ENCODE results near the gene VIP.
"Not testable (repeated sequence)": the region's sequence is repeated elsewhere in the genome, so short reads cannot be mapped to it uniquely, and the experiment has no call there.

Gene VIP

DNA sequence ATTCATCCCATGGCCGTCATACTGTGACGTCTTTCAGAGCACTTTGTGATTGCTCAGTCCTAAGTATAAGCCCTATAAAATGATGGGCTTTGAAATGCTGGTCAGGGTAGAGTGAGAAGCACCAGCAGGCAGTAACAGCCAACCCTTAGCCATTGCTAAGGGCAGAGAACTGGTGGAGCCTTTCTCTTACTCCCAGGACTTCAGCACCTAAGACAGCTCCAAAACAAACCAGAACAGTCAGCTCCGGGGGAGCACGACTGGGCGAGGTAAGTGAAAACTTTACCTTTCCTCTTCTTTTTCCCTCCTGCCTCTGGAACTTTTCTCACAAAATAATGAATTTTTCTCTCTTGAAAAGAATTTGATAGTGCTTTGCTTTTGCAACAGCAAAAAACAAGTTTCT is at the start of gene VIP:
VIP (plus strand) TSS at position 104 of the 400 bp plus-strand sequence. CDS start 1,381 bp downstream, outside the sequence.
- Histone ChIP-seq H2AFZ (ENCODE audit: low read length) (no peak within 1 kb of the TSS), H3K9me2 (replicated peaks; ENCODE audit: insufficient read depth, low read length) (no peaks in the 10 kb centered on the region), H3K9ac (ENCODE audit: low read length) (no peak within 1 kb of the TSS), H3K79me2 (ENCODE audit: low read length) (no peaks in the 10 kb centered on the region), H3K36me3 (replicated peaks; ENCODE audit: insufficient read depth, low read length) (no peaks in the 10 kb centered on the region), H3K4me1 (ENCODE audit: low read length) (no peaks in the 10 kb centered on the region), H3F3A (ENCODE audit: insufficient read depth, low read length) (no peaks in the 10 kb centered on the region), H3K27ac (ENCODE audit: low read length) (no peak within 1 kb of the TSS), H3K27me3 (replicated peaks; ENCODE audit: insufficient read depth, low read length) (no peaks in the 10 kb centered on the region), H3K9me3 (replicated peaks; ENCODE audit: insufficient read depth, low read length) (no peaks in the 10 kb centered on the region), H3K4me2 (ENCODE audit: low read depth, low read length) (no peak within 1 kb of the TSS), H4K20me1 (ENCODE audit: insufficient read depth, low read length) (no peaks in the 10 kb centered on the region), H3K4me3 (ENCODE audit: low read length) (no peak within 1 kb of the TSS)
- DNase-seq, result peak; percentile 6
- TF ChIP-seq, protein P1, sequence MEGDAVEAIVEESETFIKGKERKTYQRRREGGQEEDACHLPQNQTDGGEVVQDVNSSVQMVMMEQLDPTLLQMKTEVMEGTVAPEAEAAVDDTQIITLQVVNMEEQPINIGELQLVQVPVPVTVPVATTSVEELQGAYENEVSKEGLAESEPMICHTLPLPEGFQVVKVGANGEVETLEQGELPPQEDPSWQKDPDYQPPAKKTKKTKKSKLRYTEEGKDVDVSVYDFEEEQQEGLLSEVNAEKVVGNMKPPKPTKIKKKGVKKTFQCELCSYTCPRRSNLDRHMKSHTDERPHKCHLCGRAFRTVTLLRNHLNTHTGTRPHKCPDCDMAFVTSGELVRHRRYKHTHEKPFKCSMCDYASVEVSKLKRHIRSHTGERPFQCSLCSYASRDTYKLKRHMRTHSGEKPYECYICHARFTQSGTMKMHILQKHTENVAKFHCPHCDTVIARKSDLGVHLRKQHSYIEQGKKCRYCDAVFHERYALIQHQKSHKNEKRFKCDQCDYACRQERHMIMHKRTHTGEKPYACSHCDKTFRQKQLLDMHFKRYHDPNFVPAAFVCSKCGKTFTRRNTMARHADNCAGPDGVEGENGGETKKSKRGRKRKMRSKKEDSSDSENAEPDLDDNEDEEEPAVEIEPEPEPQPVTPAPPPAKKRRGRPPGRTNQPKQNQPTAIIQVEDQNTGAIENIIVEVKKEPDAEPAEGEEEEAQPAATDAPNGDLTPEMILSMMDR (IDR thresholded peaks at IDR 0.05; ENCODE audit: low read length), result no peak
- TF ChIP-seq EZH2phosphoT487 (IDR thresholded peaks at IDR 0.05; ENCODE audit: low read length) (no peak), EZH2 (optimal IDR thresholded peaks at IDR 0.05; ENCODE audit: low read depth, low read length) (no peak)

DNA sequence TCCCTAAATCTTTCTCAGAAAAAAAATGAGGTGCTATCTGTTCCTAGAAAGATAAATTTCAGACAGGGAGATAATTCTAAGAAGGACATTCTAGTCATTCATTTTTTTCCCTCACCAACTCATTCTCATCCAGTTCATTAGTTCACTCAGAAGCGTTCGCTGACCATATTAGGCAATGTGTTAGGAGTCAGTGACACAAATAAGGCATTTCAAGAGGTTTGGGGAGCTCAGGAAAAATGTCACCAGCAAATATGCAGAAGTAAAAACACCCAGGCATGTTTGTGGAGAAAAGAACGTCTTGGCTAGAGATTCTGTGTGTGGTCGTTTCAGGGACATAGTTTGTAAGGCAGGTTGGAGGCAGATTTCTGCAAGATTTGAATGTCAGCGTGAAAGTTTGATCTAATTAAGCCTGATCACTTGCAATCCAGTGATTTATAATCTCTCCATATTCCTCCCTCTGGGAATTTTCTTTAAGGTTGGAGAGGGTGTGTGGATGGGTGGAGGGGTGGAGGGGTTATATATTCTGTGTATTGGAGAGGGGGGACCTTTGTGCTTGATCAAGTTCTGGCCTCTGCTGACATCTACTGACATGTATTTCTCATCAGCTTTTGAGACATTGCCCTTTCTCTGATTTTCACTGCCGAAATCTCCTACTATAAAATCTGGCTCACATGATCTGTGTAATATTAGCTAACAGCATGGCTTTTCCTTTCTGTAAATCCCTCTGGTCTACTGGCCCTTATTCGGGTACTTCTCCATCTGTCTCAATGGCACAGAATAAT is 49.3 kb upstream of the VIP start:
- no peak for DNase-seq
- no peaks in the 10 kb centered on the region for H3K9me3 ChIP-seq (replicated peaks; ENCODE audit: insufficient read depth, low read length)
- H3K79me2 ChIP-seq (ENCODE audit: low read length), result no peaks in the 10 kb centered on the region
- H3K36me3 ChIP-seq (replicated peaks; ENCODE audit: insufficient read depth, low read length), result no peaks in the 10 kb centered on the region
- TF ChIP-seq EZH2phosphoT487 (IDR thresholded peaks at IDR 0.05; ENCODE audit: low read length) (no peak), EZH2 (optimal IDR thresholded peaks at IDR 0.05; ENCODE audit: low read depth, low read length) (no peak)
- TF ChIP-seq, protein P1 (IDR thresholded peaks at IDR 0.05; ENCODE audit: low read length), result no peak
- no peaks in the 10 kb centered on the region for H3F3A ChIP-seq (ENCODE audit: insufficient read depth, low read length)
- no peaks in the 10 kb centered on the region for H3K9me2 ChIP-seq (replicated peaks; ENCODE audit: insufficient read depth, low read length)
- no peaks in the 10 kb centered on the region for H3K4me1 ChIP-seq (ENCODE audit: low read length)
- no peak overlapping the region for H2AFZ ChIP-seq (ENCODE audit: low read length)
- no peak overlapping the region for H3K9ac ChIP-seq (ENCODE audit: low read length)
- H3K27ac ChIP-seq (ENCODE audit: low read length), result no peak overlapping the region
- H3K4me3 ChIP-seq (ENCODE audit: low read length), result no peak overlapping the region
- no peaks in the 10 kb centered on the region for H3K27me3 ChIP-seq (replicated peaks; ENCODE audit: insufficient read depth, low read length)
- no peaks in the 10 kb centered on the region for H4K20me1 ChIP-seq (ENCODE audit: insufficient read depth, low read length)
- H3K4me2 ChIP-seq (ENCODE audit: low read depth, low read length), result no peak overlapping the region

DNA sequence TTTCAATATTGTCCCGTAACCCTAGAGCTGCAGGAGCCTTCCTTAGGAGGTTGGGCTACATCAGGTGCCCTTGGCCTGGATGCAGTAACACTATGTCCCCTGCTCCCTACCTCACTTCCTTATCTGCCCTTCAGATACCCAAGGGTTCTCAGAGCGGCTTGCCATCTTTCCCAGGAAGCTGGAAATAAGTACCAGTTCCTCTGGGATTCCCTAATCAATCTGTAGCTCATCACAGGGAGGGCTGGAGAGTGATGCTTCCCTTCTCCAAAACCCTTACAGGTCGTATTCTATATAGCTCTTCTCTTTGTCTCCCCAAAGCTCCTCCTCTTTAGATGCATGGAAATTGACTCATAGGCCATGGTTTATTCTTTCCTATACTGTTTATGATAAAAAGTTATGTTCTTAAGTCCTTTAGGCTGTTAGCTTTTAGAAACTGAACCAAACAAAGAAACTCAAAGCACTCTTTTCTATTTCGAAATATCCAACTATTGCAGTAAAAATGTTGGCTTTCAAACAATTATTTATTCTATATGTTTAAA is 48.7 kb upstream of the VIP start:
- no peaks in the 10 kb centered on the region for H3K4me1 ChIP-seq (ENCODE audit: low read length)
- no peaks in the 10 kb centered on the region for H3K27me3 ChIP-seq (replicated peaks; ENCODE audit: insufficient read depth, low read length)
- no peaks in the 10 kb centered on the region for H3K79me2 ChIP-seq (ENCODE audit: low read length)
- H3K9me3 ChIP-seq (replicated peaks; ENCODE audit: insufficient read depth, low read length), result no peaks in the 10 kb centered on the region
- H3K27ac ChIP-seq (ENCODE audit: low read length), result no peak overlapping the region
- H3K9ac ChIP-seq (ENCODE audit: low read length), result no peak overlapping the region
- H3K9me2 ChIP-seq (replicated peaks; ENCODE audit: insufficient read depth, low read length), result no peaks in the 10 kb centered on the region
- no peak overlapping the region for H3K4me2 ChIP-seq (ENCODE audit: low read depth, low read length)
- no peaks in the 10 kb centered on the region for H3K36me3 ChIP-seq (replicated peaks; ENCODE audit: insufficient read depth, low read length)
- no peak overlapping the region for H2AFZ ChIP-seq (ENCODE audit: low read length)
- DNase-seq, result no peak
- no peaks in the 10 kb centered on the region for H3F3A ChIP-seq (ENCODE audit: insufficient read depth, low read length)
- TF ChIP-seq EZH2phosphoT487 (IDR thresholded peaks at IDR 0.05; ENCODE audit: low read length), result no peak
- no peak for TF ChIP-seq EZH2 (optimal IDR thresholded peaks at IDR 0.05; ENCODE audit: low read depth, low read length)
- TF ChIP-seq, protein P1 (IDR thresholded peaks at IDR 0.05; ENCODE audit: low read length), result no peak
- H3K4me3 ChIP-seq (ENCODE audit: low read length), result no peak overlapping the region
- no peaks in the 10 kb centered on the region for H4K20me1 ChIP-seq (ENCODE audit: insufficient read depth, low read length)

DNA sequence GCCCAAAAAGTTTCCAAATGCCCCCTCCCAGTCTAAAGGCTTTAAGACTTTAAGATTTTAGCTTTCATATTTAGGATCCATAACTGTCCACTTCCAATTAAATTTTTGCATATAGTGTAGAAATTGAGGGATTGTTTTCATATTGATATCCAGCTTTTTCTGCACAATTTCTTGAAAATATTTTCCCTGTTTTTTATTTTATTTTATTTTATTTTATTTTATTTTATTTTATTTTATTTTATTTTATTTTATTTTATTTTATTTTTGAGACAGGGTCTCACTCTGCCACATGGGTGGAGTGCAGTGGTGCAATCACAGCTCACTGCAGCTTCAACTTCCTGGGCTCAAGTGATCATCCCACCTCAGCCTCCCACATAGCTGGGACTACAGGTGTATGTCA is 46.8 kb upstream of the VIP start:
- not testable (repeated sequence) for H3K9me3 ChIP-seq (replicated peaks; ENCODE audit: insufficient read depth, low read length); H3K4me2 ChIP-seq (ENCODE audit: low read depth, low read length); H3K27me3 ChIP-seq (replicated peaks; ENCODE audit: insufficient read depth, low read length); H3F3A ChIP-seq (ENCODE audit: insufficient read depth, low read length); H2AFZ ChIP-seq (ENCODE audit: low read length); H3K4me3 ChIP-seq (ENCODE audit: low read length); H4K20me1 ChIP-seq (ENCODE audit: insufficient read depth, low read length); H3K9ac ChIP-seq (ENCODE audit: low read length); H3K27ac ChIP-seq (ENCODE audit: low read length); H3K36me3 ChIP-seq (replicated peaks; ENCODE audit: insufficient read depth, low read length); H3K9me2 ChIP-seq (replicated peaks; ENCODE audit: insufficient read depth, low read length); H3K79me2 ChIP-seq (ENCODE audit: low read length); DNase-seq; H3K4me1 ChIP-seq (ENCODE audit: low read length)
